ENCODE measurements around the gene EMC9. TPM values are rescaled to one million over a fixed set of nuclear protein-coding genes. Genes with fewer than 3 reads are reported as not detected.

The EMC9 gene, protein sequence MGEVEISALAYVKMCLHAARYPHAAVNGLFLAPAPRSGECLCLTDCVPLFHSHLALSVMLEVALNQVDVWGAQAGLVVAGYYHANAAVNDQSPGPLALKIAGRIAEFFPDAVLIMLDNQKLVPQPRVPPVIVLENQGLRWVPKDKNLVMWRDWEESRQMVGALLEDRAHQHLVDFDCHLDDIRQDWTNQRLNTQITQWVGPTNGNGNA
- 11.1 and 25.2 TPM in 2 replicates for total RNA-seq

DNA sequence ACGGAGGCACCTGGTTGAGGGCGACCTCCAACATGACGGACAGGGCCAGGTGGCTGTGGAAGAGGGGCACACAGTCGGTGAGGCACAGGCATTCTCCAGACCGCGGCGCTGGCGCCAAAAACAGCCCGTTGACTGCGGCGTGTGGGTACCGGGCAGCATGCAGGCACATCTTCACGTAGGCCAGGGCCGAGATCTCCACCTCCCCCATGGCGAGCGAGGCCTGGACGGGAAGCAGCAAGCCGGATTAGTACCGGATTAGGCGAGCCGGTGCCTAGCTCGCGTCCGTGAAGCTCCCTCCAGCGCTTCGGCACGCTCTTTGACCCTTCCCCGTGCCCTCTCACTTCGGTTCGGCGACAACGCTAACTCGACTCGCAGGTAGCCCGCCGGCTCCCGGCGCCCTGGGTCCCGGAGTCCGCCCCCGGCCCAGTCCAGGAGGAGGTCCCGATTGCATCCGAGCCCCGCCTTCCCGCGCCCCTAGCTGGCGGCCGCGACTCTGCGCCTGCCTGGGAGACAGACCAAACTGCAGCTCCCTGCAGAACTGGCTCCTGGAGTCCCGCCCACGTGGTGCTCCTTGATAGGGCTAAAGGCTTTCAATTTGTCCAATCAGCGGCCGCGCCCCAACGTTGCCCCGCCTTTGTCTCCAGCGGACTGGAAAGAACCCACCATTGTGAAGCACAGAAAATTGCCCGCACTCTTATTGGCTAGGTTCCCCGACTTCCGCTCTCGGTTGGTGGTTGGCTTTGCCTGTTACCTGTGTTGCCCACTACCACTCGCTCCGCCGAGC lies at the start of gene EMC9:
EMC9 (minus strand) TSS at position 495 of the 784 bp plus-strand sequence; CDS start at position 208, 287 bp downstream.

DNA sequence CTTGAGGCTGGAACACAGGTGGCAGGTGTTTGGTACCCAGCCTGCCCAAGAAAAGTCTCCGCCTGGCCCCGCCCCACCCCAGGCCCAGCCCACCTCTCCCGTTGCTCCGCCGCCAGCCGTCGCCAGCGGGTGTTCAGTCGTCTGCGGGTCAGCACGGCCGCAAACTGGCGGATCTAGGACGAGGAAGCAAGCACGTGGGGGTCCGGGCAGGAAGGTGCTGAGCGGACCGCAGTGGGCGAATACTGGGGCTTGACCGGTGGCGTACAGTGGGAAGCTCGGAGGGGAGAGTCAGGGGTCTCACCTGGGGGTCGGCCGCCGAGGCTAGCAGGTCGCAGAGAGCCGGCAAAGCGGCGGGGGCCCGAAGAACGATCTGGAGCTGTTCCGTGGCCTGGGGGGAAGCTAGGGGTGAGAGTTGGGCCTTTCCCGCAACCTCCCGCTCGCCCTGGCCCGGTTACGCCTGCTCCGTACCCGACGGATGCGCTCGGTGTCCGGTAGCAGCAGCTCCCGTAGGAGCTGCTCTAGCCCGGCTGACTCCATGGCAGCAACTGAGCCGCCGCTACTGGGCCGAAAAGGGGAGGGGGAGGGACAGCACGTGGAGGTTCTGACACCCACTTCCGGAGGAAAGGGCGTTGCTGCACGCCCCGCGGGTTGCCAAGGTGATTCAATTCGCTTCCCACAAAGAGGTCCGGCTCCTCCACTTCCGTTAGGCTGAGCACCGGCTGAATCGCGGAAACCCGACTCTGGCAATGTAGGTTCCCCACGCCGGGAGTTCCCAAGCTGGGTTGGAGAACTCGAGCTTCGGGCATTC lies 47.1 kb upstream of the EMC9 start, which contains the start of gene IPO4:
IPO4 (minus strand) TSS at position 566 of the 808 bp plus-strand sequence; CDS start at position 537, 29 bp downstream.

DNA sequence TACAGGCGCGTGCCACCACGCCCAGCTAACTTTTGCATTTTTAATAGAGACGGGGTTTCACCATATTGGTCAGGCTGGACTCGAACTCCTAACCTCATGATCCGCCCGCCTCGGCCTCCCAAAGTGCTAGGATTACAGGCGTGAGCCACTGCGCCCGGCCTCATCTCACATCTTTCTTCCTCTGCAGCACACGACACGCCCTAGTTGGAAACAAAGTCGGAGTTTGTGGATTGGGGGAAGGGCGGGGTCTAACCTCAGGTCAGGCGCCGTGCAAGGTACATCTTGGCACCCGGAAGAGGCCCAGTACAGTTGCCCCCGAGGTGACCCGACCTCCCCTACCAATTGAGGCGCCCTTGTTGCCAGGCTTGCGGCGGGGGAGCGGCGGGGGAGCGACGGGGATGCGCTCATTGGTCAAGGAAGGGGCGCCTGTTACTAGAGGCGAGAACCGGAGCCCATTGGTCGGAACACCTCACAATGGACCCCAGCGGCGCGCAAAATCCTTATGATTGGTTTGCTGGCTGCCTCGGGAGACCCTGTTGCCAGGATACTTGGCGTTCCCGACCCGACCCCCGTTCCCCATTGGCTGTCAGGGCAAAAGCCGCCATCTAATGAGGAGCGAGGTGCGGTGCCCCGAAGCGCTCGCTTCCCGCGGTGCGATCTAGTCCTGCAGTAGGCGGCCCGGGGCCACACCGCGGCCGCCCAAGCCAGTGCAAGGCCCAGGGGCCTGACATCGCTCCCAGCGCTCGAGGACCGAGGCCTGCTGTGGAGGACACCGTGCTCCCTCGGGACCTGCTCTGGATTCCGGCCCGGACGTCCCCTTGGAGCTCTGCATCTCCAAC lies 30.2 kb upstream of the EMC9 start, which contains the start of gene REC8:
REC8 (plus strand) TSS at position 659 of the 839 bp plus-strand sequence. CDS start 473 bp downstream, outside the sequence.

DNA sequence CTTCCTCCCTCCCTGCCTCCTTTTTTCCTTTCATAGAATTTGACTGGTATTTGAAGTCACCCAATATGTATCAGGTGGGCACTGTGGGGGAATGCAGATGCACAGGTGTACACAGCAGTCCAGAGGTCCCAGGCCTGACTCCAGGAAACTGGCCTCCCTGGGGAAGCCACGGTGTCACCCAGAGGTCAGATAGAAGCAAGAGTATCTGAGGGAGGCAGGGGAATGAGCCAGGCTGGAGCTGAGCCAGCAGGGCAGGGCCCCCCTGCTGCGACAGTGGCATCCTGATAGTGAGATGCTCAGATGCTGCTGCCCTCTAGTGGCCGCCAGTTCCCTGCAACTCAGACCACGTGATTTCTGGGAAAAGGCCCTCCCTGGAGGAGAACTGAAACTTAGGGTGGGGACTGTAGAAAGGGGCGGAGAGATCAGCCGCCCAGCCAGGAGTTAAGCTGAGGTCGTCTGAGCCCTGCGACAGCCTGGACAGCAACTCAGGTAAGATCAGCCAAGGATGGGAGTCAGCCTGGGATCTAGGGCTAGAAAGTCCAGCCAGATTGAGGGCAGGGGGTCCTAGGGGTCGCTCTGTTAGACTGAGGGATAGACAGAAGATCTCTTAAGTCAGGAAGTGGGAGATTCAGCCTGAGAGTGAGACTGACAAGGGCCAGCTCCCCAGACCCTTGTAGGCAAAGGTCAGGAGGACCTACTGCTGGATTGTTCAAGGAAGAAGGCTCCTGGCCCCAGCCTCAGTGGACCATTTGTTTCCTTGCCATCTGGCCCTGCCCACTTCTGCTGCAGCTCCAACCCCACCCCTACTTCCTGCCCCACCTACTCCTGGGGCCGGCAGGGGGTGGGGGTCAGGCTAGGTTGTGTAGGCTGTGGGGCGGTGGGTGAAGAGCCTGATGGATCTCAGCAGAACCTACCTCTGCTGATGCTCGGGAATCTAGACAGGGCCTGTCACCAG lies 19.7 kb upstream of the EMC9 start, which contains the start of gene IRF9:
IRF9 (plus strand) TSS at position 416 of the 955 bp plus-strand sequence. CDS start 880 bp downstream, outside the sequence.

DNA sequence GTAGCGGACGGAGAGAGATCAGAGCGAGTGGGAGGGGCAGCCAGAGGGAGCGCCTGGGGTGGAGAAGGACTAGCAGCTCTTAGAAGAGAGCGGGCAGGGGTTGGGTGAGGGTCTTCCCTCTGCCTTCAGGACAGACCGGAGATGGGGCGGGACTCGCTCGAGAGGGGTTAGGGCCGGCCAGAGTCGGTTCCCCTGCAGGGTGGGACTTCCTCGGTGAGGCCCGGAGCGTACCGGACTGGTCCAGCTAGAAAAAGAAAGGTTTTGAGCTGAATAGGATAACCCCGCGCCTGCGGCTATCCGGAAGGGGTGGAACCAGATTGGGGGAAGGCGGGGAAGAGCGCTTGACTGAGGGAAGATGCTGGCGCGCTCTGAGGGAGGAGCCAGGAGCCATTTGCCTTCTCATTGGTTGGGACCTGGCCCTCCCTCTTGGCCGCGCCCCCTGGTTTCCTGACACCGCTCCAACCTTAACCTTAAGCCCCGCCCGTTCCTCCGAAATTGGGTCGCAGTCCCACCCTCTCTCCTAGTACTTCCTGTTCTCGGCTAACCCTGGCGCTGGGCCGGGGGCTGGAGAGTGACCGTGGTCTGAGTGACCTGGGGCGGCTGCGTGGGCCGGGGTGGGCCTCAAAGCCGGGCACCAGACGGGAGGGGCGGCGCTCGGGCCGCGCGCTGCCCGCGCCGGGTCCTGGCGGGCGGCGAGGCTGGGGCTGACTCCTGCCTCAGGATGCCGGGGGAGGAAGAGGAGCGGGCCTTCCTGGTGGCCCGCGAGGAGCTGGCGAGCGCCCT lies 5.8 kb upstream of the EMC9 start, which contains the start of gene RNF31:
RNF31 (plus strand) TSS at position 521 of the 783 bp plus-strand sequence; CDS start at position 722, 201 bp downstream.

DNA sequence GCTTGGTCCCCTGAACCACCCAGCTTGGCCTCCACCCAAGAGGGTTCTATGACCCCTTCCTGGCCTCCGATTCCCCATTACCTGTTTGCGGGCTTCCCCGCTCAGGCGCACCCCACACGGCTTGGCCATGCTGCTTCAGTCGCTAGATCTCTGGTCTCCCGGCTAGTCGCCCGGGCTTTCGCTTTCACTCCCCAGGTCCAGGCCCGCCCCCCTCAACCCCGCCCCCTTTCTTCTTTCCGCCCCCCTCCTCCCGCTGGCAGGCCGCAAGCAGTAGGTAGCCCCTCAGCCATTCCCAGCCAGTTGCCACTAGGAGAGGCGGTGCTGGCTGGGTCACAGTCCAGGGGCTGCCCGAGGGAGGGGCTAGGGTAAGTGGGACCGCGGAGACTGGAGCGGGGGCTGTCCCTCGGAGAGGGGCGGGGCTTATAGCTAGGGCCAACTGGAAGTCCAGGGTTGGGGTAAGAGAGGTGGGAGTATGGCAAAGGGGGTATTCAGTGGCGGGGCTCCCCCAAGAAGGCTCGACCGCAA lies 5.1 kb upstream of the EMC9 start, which contains the start of gene PSME2:
PSME2 (minus strand) TSS at position 158 of the 525 bp plus-strand sequence; CDS start at position 129, 29 bp downstream.

DNA sequence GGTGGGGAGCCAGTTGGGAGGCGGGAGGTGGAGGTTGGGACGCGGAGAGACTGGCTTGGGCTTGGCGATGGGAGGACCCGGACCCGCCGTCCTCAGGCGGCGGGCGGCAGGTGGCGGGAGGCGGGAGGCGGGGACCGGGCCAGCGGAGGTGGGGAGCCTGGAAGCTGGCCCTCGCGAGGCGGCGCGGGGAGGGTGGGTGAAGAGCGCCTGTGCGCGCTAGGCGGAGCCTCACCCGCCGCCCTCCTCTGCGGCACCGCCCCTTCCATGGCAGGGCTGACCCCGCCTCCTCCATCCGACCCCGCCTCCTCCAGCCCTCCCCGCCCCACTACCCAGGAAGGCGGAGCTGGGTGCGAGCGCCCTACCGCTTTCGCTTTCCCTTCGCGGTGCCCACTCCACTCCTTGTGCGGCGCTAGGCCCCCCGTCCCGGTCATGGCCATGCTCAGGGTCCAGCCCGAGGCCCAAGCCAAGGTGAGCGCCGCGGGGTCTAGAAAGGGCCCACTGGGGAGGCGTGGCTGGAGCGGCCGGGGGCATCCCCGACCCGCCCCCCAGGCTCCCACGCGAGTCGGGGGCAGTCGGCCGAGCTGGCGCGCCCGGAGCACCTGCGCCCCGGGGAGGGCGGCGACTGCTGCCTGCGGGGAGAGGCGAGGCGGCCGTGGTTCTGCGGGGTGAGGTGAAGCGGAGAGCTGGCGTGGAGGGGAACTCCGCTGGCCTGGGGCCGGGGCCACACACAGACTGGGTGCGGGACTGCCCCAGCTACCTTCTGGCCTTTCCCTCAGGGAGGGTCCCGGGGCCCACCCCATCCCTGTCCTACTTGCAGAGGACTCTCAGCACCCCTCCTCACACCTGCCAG lies 5.3 kb downstream of the EMC9 start, which contains the start of gene PSME1:
PSME1 (plus strand) TSS at position 361 of the 850 bp plus-strand sequence; CDS start at position 430, 69 bp downstream.

DNA sequence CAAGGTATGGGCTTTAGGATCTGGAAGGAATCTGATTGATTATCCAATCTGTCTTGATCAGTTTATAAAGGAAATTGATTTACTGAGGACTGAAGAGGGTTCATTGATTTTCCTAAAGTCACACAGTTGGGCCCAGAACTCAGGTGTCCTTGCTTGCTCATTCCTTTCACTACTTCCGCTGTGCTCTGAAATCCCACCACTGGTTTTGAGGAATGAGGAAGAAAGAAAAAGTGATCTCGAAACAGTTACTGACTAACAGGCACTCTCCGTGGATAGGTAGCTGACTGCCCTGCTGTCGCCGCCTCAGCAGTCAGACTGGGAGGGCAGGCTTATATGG lies 11.0 kb downstream of the EMC9 start, which contains the start of gene FITM1:
FITM1 (plus strand) TSS at position 280 of the 337 bp plus-strand sequence. CDS start 905 bp downstream, outside the sequence.

DNA sequence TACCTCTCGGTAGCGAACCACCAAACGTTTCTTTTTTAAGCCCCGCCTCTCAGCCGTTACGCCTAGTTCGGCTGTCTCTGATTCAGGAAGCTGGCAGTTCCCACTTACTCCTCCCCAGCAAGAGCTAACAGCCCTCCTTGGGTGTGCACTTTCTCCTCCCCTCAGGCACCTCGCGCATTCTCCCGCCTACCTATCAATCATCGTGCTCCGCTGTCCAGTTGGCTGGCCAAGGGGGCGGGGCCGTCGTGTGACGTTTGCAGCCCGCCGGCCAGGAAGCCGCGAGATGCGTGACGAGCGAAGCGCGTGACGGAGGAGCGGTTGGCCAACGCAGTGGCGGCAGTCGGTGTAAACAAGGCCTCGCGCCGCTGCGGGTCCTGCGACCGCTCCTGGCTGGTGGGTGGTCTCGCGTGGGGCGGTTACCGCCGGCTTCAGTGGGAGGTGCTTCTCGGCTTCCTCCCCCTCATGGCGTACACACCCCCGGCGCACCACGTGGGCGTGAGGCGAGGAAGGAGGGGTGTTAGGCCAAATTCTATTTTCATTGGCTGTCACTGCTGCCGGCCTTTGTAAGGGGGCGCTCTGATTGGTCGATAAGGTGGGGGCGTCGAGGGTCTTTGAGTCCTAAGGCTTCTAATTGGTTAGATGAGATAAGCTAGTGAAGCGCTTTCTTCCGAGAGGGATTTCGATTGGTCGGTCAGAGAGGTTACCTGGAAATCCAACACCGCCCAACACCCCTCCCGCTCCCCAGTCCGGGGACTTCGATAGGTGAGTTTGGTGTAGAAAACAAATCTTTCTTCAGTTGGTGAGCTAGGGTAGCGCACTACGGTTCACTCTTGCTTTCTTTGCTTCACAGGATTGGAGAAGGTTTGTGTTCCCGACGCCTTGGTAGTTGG lies 26.6 kb downstream of the EMC9 start, which contains the start of the genes DCAF11 and NRL:
DCAF11 (plus strand) TSS at position 246 of the 890 bp plus-strand sequence. CDS start 818 bp downstream, outside the sequence.
NRL (minus strand) TSS at position 418 of the 890 bp plus-strand sequence. CDS start 32,101 bp downstream, outside the sequence.

DNA sequence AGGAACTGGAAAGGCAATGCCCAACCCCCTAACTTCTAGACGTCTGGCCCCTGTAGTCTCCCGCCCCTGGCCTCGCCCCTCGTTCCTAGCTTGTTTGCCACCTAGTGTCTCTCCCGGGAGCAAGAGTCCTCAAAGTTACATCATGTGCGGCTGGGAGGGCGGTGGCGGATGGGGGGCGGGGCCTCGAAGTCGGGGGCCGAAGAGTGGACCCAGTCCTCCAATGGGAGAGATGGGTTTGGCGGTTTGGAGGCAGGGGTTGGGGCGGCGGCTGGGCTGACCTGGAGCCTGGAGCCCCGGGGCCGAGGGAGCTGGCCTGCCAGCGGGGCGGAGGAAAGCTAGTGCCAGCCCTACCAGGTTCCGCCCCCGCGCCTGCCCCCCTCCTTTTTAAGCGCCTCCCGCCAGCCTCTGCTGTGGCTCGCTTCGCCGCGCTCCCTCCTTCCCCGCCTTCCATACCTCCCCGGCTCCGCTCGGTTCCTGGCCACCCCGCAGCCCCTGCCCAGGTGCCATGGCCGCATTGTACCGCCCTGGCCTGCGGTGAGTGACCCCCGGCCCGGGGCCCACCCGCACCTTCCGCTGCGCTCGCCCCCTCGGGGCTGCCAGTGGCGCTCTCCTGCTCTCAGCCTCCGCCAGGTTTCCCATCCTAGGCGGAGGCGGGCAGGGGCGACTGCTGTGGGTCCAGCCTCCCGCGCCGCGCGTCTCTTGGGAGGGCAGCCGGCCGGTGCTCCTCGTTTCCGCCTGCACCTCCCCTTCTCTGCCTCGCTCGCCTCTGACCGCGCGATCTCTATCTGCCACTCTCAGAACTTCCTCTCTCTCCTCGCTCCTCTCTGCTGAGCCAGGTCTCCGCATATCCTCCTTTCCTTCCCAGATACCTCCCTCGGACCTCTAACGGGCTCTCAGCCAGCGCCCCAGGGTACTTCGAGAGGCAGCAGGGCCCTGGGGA lies 47.2 kb downstream of the EMC9 start, which contains the start of gene PCK2:
PCK2 (plus strand) TSS at position 411 of the 940 bp plus-strand sequence; CDS start at position 506, 95 bp downstream.

Other genes starting within 250 kb of the EMC9 start
- gene DHRS4, start 187.8 kb downstream of the EMC9 start, total RNA-seq = 47.6 and 55.0 TPM in 2 replicates
- 18.5 and 25.0 TPM in 2 replicates for gene DHRS4L2, start 152.7 kb downstream of the EMC9 start, total RNA-seq
- gene CARMIL3, start 89.6 kb downstream of the EMC9 start, total RNA-seq = 0.15 and 0.33 TPM in 2 replicates
- gene CPNE6, start 70.0 kb downstream of the EMC9 start, total RNA-seq = not detected in 2 replicates
- gene PCK2, start 47.3 kb downstream of the EMC9 start, total RNA-seq = 25.0 and 35.4 TPM in 2 replicates
- gene DCAF11, start 26.8 kb downstream of the EMC9 start, total RNA-seq = 69.5 and 88.2 TPM in 2 replicates
- 0.83 and 0.87 TPM in 2 replicates for gene NRL, start 26.6 kb downstream of the EMC9 start, total RNA-seq
- 0.33 and 0.44 TPM in 2 replicates for gene FITM1, start 10.9 kb downstream of the EMC9 start, total RNA-seq
- 132 and 143 TPM in 2 replicates for gene PSME1, start 5.4 kb downstream of the EMC9 start, total RNA-seq
- gene PSME2, start 5.0 kb upstream of the EMC9 start, total RNA-seq = 87.2 and 117 TPM in 2 replicates
- 35.5 and 57.9 TPM in 2 replicates for gene RNF31, start 5.9 kb upstream of the EMC9 start, total RNA-seq
- 87.8 and 104 TPM in 2 replicates for gene IRF9, start 19.7 kb upstream of the EMC9 start, total RNA-seq
- gene REC8, start 30.5 kb upstream of the EMC9 start, total RNA-seq = 1.8 and 2.3 TPM in 2 replicates
- 39.4 and 47.6 TPM in 2 replicates for gene IPO4, start 47.2 kb upstream of the EMC9 start, total RNA-seq
- 87.0 and 90.6 TPM in 2 replicates for gene TM9SF1, start 53.9 kb upstream of the EMC9 start, total RNA-seq
- not detected in 2 replicates for gene TSSK4, start 64.1 kb upstream of the EMC9 start, total RNA-seq
- gene CHMP4A, start 71.9 kb upstream of the EMC9 start, total RNA-seq = 27.6 and 44.5 TPM in 2 replicates
- 11.1 and 25.5 TPM in 2 replicates for gene MDP1, start 74.5 kb upstream of the EMC9 start, total RNA-seq
- 143 and 203 TPM in 2 replicates for gene NEDD8, start 90.8 kb upstream of the EMC9 start, total RNA-seq
- 94.2 and 119 TPM in 2 replicates for gene GMPR2, start 91.3 kb upstream of the EMC9 start, total RNA-seq
- gene TINF2, start 101.0 kb upstream of the EMC9 start, total RNA-seq = 68.9 and 83.2 TPM in 2 replicates
- gene TGM1, start 121.6 kb upstream of the EMC9 start, total RNA-seq = 0.83 and 1.5 TPM in 2 replicates
- 23.3 and 31.6 TPM in 2 replicates for gene RABGGTA, start 130.0 kb upstream of the EMC9 start, total RNA-seq
- 19.8 and 22.1 TPM in 2 replicates for gene DHRS1, start 158.2 kb upstream of the EMC9 start, total RNA-seq
- gene NOP9, start 158.3 kb upstream of the EMC9 start, total RNA-seq = 19.3 and 25.1 TPM in 2 replicates
- gene CIDEB, start 166.4 kb upstream of the EMC9 start, total RNA-seq = 1.5 and 2.6 TPM in 2 replicates
- gene LTB4R2, start 168.5 kb upstream of the EMC9 start, total RNA-seq = 3.8 and 4.6 TPM in 2 replicates
- 0.87 and 4.1 TPM in 2 replicates for gene LTB4R, start 169.9 kb upstream of the EMC9 start, total RNA-seq
- 9.6 and 11.7 TPM in 2 replicates for gene ADCY4, start 193.5 kb upstream of the EMC9 start, total RNA-seq
- 2.9 and 6.8 TPM in 2 replicates for gene RIPK3, start 198.4 kb upstream of the EMC9 start, total RNA-seq
- 108 and 149 TPM in 2 replicates for gene NFATC4, start 226.6 kb upstream of the EMC9 start, total RNA-seq